GM23338 (cell line): Measurements from ENCODE around the gene DBF4B.

Experiments
- POLR2AphosphoS5 ChIP-seq: IDR thresholded peaks from 2 replicates; pipeline ENCODE4 v1.6.1; 2016; ENCODE audit warnings: antibody characterized with exemption, low read depth
- TF ChIP-seq, protein P1 (sequence below), 2 experiments: fragments of 200-600 bp in 1 of 2; sonication (generic) in 1 of 2; conservative IDR thresholded peaks; 2 replicates each; pipeline versions ENCODE4 v1.5.1 to v1.6.1; 2016 to 2017; ENCODE audit warnings: antibody characterized with exemption in 2 of 2, low read depth in 2 of 2, mild to moderate bottlenecking in 2 of 2, moderate library complexity in 1 of 2

DNA sequence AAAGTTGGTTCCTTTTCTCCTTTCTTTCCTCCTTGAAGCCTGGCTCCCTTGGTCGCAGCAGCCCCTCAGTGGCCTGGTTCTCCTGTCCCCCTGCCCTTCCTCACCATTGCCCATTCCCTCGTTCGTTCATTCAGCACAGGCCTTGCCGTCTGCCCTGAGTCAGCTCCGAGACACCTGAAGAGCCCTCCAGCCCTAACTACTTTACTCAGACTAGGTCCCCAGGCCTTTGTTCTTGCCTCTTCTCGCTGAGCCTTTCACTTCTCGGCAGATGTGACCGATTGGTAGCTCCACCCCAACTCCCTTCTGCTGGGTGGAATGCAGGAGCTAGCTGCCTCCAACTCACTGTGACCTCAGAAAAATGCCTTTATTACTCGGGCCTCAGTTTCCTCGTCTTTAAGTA lies 43.3 kb downstream of the DBF4B start:
- TF ChIP-seq, protein P1, sequence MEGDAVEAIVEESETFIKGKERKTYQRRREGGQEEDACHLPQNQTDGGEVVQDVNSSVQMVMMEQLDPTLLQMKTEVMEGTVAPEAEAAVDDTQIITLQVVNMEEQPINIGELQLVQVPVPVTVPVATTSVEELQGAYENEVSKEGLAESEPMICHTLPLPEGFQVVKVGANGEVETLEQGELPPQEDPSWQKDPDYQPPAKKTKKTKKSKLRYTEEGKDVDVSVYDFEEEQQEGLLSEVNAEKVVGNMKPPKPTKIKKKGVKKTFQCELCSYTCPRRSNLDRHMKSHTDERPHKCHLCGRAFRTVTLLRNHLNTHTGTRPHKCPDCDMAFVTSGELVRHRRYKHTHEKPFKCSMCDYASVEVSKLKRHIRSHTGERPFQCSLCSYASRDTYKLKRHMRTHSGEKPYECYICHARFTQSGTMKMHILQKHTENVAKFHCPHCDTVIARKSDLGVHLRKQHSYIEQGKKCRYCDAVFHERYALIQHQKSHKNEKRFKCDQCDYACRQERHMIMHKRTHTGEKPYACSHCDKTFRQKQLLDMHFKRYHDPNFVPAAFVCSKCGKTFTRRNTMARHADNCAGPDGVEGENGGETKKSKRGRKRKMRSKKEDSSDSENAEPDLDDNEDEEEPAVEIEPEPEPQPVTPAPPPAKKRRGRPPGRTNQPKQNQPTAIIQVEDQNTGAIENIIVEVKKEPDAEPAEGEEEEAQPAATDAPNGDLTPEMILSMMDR (conservative IDR thresholded peaks at IDR 0.05; ENCODE audit: low read depth in 2 of 2), result no peak
- TF ChIP-seq POLR2AphosphoS5, result no peak
